GM19099 (cell line): Measurements from ENCODE around the gene RASSF4.

Experiments
- POLR2A ChIP-seq: IDR thresholded peaks from 3 replicates; pipeline ENCODE4 v1.6.1; 2011; ENCODE audit warnings: low read depth; ENCODE audit not compliant: insufficient read length; ENCODE audit errors: extremely low read depth

The RASSF4 gene

DNA sequence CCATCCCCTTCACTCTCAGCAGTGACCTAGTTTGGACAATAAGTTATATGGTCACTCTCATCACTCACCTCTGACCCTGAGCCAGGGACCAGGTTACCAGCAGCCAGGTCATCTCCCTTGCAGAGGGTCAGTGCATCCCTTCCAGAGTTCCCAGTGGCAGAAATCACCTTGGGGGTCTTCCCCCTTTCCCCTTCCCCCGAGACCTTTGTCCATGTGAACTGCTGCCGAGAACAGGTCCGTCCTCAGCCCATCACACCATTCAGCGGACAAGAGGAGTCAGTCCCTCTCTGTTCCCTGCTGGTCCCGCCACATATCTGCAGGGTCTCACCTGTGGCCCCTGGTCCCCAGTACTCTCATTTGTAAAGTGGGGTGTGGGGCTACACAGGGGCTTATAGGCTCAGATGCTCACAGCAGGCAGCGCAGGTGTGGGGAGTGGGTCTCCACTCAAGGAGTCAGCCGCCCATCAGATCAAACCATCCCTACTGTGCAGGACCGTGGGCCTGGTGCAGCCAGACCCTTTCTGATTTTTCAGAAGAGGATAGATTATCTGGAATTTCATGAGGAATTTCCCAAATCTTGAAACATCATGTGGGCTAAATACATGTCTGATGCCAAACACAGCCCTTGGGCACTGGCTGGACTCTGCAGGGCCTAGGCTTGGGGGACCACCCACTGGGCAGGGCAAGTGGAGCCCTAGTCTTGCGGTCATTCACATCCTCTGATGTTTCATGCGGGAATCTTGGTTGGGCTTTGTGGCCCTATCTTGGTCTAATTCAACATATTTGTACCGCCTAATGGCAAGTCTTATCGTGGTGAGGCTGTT lies 12.5 kb downstream of the RASSF4 start:
- peak; percentile 1 for TF ChIP-seq POLR2A

GRCh38 chr10:44972874-44973306 lies 13.3 kb downstream of the RASSF4 start:
- TF ChIP-seq POLR2A = no peak

- TF ChIP-seq POLR2A = peak; percentile 4
Measured at GRCh38 chr10:44973323-44974081, 13.9 kb downstream of the RASSF4 start.

GRCh38 chr10:44974082-44974627 lies 14.6 kb downstream of the RASSF4 start:
- TF ChIP-seq POLR2A = no peak

GRCh38 chr10:44974628-44975430 lies 15.2 kb downstream of the RASSF4 start:
- TF ChIP-seq POLR2A = peak; percentile 60

- TF ChIP-seq POLR2A = no peak
Measured at GRCh38 chr10:44975431-44976331, 16.1 kb downstream of the RASSF4 start.

DNA sequence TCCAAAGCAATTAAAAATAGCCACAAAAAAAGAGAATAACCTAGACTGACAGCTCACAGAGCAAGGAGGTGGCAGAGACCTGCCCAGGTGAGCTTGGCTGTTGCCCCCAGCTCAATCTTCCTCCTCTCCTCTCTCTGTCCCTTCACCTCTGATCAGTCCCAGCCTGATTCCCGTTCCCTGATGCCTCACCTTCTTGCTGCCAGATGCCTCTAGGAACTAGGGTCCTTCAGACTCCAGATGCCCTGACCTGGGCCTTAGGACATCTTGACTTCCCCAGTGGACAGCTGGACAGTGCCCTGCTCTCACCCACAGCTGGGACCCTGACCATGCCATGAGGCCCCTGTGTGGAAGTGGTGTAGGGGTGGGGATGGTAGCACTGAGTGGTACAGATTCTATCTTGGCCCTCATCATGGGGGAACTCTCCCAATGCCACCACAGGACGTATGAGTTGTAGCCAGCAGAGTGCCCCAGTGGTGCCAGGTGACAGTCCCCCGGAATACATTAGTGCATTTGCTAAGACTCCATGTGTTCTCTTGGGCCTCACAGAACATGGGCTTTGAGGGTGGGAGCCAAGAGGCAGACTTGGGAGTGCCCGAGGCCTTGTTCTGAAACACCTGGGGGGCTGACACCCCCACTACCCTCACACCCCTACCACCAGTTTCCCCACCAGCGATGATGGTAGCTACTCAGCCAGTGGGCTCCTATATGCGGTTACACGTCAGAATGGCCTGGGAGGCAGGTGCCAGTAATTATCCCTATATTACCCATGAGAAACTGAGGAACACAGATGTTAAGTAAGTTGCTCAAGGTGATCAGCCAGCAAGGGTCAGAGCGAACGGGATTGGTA lies 17.0 kb downstream of the RASSF4 start:
- TF ChIP-seq POLR2A = no peak

DNA sequence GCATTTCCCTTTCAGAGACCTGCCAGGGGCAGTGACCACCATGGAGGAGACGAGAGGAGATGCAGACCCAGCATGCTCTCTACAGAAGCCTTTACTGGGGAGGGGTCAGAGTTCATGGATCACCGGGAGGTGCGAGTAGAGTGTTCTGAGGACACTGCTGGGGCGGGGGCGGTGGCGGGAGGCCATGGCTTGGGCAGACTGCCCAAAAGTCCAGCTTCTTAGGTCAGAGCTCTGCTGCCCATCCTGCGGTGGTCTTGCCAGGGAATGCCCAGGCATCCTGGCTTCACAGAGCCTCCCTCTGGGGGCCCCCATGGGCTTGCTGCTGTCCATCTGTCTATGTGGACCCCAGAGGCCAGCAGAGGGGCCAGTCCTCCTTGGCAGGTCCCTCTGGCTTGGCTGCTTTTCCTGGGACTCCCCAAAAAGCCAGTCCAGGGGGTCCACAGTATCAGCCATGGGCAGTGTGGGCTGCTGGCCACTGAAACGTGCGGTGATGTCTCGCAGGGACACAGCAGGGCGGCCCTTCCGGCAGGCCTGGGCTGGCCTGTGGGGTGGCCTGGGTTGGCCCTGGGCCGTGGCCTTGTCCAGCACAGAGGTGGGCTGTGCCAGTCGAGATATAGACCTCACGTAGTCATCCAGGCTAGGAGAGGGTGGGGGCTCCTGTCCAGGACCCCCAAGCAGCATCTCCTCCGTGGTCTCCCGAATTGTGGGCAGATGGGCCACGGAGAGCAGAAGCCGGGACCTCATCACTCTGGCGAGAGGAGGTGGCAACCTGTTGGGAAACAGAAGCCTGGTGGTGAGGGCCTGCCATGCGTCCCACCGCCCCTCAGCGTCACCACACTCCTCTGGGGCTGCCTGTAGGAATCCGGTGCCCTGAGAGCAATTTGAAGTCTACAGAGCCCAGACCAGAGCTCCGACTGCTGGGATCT lies 17.9 kb downstream of the RASSF4 start:
- no peak for TF ChIP-seq POLR2A

- no peak for TF ChIP-seq POLR2A
Measured at GRCh38 chr10:44978213-44978569, 18.6 kb downstream of the RASSF4 start.

DNA sequence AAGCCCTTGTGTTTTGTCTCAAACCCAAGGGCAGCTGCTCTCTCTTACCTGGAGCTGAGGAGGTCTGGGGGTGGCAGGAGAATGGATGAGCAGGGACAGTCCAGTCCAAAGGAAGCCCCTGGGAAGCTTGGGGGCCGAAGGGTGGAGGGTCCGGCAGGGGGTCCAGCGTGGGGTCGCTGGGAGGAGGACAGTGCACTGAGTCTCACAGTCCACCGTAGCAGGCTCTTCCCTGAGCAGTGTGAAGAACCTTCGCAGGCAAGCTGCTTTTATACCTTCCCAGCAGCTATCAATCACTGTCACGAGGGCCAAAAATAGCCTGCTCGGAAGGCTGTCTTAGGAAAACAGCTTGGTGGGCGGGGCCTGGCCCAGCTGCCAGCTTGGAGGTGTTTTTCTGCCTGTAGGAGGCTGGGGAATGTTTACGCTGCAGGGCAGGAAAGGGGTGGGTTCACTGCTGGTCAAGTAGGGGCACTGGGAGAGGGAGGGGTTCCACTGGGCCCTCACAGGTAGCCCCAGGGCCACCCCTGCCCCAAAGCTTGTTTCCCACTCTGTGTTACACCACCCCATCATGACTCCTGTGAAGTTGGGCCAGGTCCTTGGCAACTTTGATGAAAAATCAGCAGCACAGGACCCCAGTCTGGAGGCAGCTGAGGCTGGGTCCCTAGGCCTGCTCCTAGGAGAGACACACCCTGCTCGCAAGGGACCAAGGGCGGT lies 19.1 kb downstream of the RASSF4 start, which contains the start of gene DEPP1:
Gene DEPP1 (minus strand): TSS at position 240 of the 711 bp plus-strand sequence. CDS start 779 bp downstream, outside the sequence.
- peak; percentile 83 for TF ChIP-seq POLR2A
